Tibial nerve (tissue), 3 donors: Measurements from ENCODE around the gene ZSWIM3.

Experiments used
- POLR2A ChIP-seq, 2 donors: fragments of 450-650 bp; IDR thresholded peaks; one replicate each; pipeline ENCODE4 v1.6.1; 2017; ENCODE audit warnings: antibody characterized with exemption in 2 of 2, mild to moderate bottlenecking in 2 of 2, moderate library complexity in 2 of 2
- TF ChIP-seq, protein P1 (sequence below), 5 experiments: fragments of 200-600 bp in 3 of 5; fragments of 450-650 bp in 2 of 5; sonication (generic) in 3 of 5; IDR thresholded peaks; one replicate each; pipeline ENCODE4 v1.5.1; 2016 to 2019; ENCODE audit warnings: antibody characterized with exemption in 5 of 5, mild to moderate bottlenecking in 3 of 5, moderate library complexity in 2 of 5

GRCh38 chr20:45852326-45852725 lies 5.1 kb upstream of the ZSWIM3 start:
- TF ChIP-seq, protein P1, sequence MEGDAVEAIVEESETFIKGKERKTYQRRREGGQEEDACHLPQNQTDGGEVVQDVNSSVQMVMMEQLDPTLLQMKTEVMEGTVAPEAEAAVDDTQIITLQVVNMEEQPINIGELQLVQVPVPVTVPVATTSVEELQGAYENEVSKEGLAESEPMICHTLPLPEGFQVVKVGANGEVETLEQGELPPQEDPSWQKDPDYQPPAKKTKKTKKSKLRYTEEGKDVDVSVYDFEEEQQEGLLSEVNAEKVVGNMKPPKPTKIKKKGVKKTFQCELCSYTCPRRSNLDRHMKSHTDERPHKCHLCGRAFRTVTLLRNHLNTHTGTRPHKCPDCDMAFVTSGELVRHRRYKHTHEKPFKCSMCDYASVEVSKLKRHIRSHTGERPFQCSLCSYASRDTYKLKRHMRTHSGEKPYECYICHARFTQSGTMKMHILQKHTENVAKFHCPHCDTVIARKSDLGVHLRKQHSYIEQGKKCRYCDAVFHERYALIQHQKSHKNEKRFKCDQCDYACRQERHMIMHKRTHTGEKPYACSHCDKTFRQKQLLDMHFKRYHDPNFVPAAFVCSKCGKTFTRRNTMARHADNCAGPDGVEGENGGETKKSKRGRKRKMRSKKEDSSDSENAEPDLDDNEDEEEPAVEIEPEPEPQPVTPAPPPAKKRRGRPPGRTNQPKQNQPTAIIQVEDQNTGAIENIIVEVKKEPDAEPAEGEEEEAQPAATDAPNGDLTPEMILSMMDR (IDR thresholded peaks at IDR 0.05): no peak
- TF ChIP-seq POLR2A (IDR thresholded peaks at IDR 0.05): no peak
